Measurements from ENCODE around the gene C1orf226. TPM values are rescaled to one million over a fixed set of nuclear protein-coding genes. Genes with fewer than 3 reads are reported as not detected.
"Not testable (repeated sequence)": the region's sequence is repeated elsewhere in the genome, so short reads cannot be mapped to it uniquely, and the experiment has no call there.

The C1orf226 gene, protein sequence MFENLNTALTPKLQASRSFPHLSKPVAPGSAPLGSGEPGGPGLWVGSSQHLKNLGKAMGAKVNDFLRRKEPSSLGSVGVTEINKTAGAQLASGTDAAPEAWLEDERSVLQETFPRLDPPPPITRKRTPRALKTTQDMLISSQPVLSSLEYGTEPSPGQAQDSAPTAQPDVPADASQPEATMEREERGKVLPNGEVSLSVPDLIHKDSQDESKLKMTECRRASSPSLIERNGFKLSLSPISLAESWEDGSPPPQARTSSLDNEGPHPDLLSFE
- total RNA-seq: 50.4 TPM

DNA sequence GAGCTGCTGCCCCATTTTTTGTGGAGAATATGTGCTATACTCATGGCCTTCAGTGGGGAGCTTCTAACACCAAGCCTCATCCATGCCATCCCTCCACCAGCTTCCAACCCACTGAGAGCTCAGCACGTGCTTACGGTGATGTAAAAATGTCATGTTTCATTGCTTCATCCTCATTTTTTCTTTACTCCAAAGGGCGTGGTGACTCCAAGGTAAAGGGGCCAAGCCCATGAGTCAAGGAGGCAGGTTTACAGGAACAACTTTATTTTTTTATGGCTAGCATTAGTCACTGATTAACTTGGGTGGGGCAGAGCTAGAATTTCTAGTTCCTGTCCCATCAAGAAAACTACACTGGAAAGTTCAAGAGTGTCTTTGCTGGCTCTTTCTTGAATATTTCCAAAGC, at the start of gene C1orf226:
C1orf226 (plus strand) TSS at position 346 of the 400 bp plus-strand sequence. CDS start 174 bp downstream, outside the sequence.
- peak; percentile 7 for ATAC-seq
- DNase-seq (ENCODE audit: low spot score): peak; percentile 39

DNA sequence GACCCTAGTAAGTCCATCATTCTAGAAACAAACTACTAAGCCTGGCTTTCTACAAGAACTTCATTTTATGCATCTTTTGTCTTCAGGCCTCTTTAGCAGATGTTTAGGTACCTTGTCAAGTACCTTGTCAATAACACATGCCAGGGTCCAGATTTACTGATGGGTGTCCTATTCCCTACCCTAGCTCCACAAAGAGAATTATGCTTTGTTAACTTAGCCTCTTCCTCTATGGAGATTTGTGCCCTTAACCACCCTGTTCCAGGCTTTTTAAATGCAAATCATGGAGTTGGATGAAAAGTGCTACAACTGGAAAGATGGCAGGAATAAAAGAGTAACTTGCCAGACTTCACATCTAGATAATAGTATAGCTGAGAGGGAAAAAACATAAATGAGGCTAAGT, 47.5 kb upstream of the C1orf226 start:
- DNase-seq (ENCODE audit: low spot score): no peak
- ATAC-seq: no peak

DNA sequence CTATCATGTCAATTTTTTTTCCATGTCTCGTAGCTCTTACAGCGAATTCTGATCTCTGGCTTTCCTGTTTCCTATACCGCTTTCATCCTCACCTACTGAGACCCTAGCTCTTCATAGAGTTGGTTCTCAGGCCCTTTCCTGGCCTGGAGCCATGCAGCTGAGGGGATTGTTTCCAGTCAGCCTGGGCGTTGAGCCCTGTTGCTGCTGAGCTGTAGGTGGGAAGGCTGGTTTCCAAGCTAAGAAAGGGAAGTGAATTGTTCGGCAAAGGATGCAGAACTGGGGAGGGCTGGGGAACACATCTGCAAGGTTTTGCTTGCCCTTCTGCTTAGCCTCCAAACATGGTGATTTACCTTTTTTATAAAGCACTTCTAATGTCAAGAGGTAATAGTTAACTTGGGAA, 46.4 kb upstream of the C1orf226 start:
- ATAC-seq: no peak

DNA sequence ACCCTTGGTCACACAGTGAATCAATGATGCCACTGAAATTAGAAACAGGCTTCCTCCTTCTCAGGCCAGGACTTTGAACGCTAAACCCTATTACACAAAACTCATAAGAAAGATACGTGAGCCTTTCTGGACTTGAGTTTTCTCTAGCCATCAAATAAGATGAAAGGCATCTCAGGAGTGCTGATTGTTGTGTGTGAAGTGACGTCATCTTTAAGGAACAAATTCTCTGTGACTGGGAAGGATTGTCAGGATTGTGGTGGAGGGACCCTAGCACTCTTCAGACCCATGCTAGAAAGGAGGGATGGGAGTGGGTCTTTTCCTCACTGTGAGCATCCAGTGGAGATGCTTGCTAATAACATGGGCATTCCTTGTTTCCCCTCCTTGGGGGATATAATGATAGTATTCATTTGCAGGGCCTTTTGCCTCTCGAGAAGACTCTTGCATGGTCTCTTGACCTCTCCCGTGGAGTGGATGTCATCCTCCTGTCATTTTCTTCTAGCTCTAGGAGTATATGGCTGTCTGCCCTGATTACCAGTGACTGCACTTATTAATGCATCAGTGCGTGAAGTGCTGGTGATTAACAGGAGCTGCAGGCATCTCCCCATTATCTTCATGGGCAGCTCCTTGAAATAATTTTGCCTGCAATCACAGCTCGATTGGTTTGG, 44.8 kb upstream of the C1orf226 start:
- DNase-seq (ENCODE audit: low spot score) (no peak), ATAC-seq (no peak)

More for the DNA sequence above, 46.4 kb upstream of the C1orf226 start:
- DNase-seq (ENCODE audit: low spot score): no peak

DNA sequence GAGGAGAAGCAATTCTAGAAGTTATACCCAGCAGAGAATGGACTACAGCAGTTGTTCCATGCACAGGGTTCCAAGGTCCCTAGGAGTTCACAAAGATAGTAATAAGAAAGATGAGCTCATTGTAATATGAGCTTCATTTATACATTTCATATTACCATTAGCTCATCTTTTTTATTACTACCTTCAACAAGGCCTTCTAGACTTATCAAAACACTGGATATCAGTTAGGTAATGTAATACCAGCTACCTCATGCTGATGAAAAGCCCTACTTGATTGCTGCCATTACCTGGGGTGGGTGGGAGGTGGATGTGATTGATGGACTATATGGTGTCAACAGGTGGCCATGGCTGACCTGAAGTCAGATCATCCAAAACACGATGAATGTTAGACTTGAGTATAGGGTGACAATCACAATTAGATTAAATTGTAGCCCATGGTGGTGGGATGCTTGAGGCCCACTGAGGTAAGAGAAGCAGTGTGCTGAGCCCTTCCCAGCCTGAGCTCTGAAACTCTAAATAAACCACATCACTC, 39.0 kb upstream of the C1orf226 start:
- DNase-seq (ENCODE audit: low spot score) (no peak), ATAC-seq (no peak)

DNA sequence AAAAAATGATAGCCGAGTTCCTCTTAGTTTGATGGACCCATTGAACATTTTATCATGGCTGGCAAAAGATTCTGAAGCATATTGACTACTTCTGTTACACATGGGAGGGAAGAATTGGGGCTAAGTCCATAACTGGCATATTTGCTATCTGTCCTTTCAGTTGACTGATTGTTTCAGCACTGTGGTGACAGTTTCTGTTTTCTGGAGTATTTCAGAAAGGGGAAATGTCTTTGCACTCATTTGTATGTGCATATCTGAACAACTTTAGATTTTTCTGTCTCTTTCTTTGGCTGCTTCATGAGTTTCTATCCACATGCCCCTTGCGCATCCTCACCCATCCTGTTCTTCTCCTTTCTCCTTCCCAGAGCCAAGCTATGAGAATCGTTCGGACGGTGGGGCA, 38.1 kb upstream of the C1orf226 start:
- DNase-seq (ENCODE audit: low spot score) (no peak), ATAC-seq (no peak)

DNA sequence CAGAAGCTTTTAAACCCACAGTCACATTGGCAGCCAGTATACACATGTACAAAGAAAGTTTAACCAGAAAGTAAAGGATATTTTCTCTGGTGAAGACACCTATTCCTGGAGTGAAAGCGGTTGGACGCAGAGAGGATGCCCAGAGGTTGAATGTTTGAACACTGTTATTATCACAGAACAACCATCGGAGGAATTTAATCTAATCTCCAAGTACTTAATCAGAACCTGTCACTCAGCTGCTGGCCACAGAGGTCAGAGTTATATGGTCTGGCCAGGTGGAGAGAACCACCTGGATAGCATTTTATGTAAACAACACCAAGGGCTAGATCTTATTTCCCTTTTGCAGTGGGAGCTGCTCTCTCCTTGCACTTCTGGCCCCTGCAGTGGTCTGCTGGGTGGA, 34.2 kb upstream of the C1orf226 start:
- DNase-seq (ENCODE audit: low spot score) (no peak), ATAC-seq (no peak)

DNA sequence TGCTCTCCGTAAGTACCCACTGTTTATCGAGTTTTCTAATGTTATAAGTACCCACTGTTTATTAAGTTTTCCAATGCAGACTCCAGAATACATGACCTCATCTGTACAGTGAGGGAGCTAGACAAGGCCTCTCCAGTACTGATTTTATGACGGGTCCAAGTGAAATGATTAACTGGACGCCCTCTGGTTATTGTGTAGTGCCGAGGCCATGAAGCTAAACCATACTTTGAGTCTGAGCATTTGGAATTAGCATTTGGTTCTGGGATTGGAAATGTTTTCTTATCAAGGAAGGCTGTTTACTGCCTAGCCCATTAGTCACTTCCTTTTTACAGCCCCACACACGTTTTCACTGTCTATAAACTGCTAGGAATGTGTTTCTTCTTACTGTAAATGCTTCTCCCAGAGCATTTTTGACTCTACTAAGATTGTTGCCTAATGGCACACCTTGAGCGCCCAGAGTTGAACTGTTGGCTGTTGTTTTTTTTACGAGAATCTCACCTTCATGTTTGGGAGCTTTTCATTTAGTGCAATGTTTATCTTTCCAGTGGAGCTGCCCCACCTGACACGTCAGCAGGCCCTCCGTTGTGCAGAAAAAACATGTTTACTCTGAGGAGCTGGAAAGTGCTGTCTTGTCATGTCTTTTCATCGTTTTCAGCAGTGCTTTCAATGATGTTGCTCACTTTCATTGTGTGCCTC, 31.7 kb upstream of the C1orf226 start:
- no peak for ATAC-seq
- no peak for DNase-seq (ENCODE audit: low spot score)

DNA sequence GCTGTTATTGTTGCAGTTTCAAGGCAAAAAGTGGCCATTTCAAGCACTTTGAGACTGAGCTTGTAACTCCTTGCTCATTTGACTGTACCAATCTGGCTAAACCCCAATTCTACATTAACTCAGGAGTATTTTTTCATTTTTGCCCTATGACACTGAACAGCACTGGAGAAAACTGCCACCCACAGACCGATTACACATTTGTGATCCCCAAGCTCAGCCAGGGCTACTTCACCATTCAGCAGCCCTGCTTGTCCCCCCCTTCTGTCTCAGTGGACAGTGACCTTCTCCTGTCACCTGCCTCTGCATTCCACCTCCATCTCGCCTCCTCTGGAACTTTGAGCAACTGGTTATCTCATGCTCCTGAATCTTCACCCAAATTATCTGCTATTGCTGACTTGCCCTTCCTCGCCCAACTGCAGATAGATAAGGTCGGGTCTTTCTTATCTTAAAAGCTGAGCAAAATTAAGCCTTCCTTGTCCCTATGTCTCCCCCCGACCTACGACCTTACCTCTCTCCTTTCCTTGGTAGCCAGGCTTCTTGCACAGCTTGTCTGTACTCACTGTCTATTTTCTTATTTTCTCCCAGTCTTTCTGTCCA, 30.2 kb upstream of the C1orf226 start:
- no peak for DNase-seq (ENCODE audit: low spot score)
- no peak for ATAC-seq

DNA sequence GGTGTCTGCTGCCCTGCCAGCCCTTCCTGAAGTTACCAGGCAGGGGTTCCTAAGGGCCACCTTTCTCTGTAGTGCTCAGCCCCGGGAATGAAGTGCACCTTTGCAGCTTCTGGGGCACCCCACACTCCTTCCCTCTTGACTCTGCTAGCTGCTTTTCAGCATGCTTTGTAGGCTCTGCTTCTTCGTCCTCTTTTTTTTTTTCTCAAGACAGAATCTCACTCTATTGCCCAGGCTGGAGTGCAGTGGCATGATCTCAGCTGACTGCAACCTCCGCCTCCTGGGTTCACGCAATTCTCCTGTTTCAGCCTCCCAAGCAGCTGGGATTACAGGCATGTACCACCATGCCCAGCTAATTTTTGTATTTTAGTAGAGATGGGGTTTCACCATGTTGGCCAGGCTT, 29.7 kb upstream of the C1orf226 start:
- ATAC-seq: not testable (repeated sequence)

DNA sequence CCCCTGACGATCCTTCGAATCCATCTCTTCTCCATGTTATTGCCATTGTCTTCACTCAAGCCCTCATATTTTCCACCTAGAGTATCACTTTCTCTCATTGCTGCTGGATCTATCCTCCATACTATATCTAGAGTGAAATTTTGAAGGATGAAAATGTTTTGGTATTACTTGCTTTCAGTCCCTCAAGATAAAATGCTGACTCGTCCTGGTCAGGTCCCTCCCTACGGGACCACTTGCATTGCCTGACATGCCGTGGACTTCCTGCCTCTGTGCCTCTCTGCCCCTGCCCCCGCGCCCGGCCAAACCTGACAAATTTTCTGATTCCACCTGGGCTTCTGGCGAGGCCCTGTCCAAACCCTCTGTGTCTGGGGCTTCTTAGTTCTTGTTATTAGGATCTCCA, 28.4 kb upstream of the C1orf226 start:
- no peak for ATAC-seq
- no peak for DNase-seq (ENCODE audit: low spot score)

More for the DNA sequence above, 29.7 kb upstream of the C1orf226 start:
- not testable (repeated sequence) for DNase-seq (ENCODE audit: low spot score)

DNA sequence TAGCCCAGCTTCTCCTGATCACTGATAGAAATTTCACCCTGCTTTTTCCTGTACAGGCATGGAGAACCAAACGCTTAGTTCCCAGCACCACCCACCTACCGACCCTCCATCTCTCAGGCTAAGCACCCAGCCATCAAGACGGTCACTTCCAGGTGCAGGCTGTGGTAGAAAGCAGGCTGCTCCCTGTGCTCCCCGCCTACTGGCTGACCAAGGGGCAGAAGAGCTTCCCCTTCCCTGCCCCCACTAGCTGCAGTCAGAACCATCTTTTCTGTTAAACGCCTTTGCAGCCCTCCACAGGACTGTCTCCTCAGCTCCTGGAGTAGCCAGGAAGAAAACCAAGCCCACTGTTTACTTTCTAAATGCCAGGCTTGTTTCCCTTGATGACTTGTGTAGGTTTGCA, 27.8 kb upstream of the C1orf226 start:
- no peak for DNase-seq (ENCODE audit: low spot score)
- ATAC-seq: no peak

DNA sequence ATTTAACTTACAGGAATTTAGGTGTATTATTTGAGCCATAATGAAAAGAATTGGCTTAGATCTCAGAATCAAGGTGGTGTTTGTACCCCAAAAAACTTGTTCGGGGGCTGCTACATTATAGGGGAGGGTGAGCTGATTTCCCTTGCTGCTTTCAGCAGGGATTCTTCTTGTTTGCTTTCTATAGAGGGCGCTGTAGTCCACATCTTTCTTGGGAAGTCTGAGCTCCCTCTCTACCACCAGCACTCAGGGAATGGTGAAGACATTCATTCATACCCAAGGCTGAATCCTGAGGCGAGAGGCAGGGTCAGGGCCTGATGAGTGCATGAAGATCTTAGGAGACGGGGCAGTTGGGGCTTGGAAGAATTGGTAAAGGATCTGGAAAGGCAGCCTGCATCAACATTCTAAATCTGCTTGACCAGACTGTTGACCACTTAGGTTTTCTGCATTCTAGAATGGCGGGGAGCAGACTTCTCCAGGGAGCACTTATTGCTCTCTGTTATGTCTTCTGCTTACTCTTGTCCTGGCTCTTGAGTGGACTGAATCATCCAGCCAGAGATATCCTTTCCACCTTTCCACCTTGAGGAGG, 23.8 kb upstream of the C1orf226 start:
- ATAC-seq (peak; percentile 55), DNase-seq (ENCODE audit: low spot score) (no peak)

DNA sequence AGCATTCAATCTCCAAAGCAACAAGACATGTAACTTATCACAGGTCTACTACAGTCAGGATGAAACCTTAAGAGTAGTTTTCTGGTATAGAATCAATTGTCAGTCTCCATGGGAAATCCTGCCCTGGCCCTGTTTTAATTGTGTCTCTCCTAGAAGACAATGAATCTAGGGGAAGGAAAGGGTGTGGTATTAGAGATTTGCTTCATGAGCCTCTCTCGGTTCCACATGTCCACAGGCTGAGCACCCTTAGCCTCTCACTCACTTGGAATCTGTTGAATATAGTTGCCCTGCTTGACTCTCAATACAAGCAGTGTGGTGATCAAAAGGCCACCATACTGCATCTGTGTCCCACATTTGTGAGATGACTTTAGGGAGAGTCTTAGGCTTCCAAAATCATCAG, 22.6 kb upstream of the C1orf226 start:
- DNase-seq (ENCODE audit: low spot score): no peak
- ATAC-seq: no peak

DNA sequence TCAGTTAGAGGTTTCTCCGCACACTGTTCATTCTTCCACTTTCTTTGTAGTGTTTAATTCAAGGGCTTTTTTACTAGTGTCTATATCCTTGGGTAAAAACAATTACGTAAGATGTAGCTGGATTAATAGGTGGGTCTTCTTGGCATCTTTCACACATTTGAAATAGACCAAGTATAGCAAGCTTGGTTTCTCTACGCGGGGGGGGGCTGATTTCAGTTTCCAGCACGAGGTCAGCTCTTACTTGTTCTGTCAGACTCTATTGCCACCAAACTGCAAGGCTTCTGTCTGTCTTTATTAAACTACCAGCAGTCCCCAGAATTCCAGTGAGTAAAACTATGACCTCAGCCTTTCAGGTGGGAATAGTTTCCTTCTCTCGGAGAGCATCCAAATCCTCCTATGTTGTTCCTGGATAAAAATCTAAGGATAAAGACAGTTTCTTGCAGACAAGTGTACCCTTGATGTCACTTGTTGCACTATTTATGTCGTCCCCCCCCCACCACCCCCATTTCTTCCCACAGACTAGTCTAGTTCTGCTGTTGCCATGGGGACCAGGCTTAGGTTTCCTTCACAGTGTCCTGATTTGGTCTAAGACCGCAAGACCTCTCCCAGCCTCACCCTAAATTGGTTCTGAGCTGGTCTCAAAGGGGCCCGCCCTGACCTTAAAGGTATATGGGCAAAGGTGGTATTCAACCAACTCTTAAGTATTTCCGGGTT, 21.8 kb upstream of the C1orf226 start:
- DNase-seq (ENCODE audit: low spot score) (no peak), ATAC-seq (no peak)

DNA sequence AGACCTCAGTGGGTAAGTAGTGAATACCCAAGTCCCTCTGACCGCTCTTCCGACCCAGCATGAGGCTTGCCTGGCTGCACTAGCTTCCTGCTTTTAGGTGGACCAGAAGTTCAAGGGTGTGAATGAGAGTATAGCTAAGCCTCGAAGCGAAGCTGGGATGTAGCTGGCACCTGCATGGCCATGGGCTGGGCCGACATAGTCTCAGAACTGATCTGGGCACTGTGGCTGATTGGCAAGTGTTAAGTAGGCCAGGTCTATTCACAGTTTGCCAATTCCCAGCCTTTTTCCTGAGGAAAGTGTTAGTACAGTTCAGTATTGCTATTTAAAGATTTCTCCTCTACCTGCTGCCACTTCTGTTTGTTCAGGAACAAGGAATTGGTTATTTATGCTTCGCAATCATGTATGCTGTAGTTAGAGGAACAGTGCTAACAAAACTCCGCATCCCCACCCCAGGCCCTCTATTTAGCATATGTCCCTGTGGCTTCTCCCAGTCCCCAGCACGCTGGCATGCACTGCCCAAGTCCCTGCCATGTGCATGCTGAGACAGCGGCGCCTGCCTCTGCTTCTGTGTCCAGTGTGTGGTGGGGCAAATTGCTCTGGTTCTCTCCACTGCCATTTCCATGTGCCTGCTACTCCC, 21.2 kb upstream of the C1orf226 start:
- DNase-seq (ENCODE audit: low spot score) (no peak), ATAC-seq (peak; percentile 58)

DNA sequence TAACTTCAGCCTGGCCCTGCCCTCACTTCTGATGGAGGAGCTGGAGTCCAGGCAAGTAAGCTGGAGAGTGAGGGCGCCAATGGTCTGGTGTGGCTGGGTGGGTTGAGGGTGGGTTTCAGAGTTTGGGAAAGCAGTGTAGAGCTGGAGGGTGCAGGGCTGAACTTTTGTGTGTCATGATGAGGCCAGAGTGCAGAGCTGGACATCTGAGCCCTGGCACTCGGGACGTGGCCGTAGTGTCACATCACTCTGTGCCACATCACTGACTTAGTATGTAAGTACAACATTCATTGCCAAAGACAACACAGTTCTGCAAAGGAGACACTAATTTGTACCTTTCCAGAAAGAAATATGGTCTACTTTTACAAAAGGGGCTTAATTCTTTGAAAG, 20.7 kb upstream of the C1orf226 start:
- DNase-seq (ENCODE audit: low spot score) (peak; percentile 88), ATAC-seq (peak; percentile 74)

DNA sequence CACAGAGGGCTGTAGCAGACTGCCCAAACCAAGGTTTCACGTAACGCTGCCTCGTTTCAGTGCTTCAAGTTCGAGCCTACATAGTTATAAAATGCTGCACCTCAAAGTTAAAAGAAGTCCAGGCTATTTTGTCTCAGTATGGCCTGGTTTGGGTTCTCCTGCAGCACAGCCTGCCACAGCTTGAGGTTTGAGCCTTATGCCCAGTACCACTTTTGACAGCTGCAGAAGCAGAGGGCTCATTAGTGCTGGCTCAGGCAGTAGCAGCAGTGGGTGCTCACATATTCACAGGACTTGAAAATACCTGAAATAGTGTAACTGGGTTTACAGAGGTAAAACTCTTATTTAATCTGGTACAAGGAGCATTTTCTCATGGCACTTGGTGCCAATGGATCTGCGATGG, 20.2 kb upstream of the C1orf226 start:
- DNase-seq (ENCODE audit: low spot score) (no peak), ATAC-seq (no peak)

DNA sequence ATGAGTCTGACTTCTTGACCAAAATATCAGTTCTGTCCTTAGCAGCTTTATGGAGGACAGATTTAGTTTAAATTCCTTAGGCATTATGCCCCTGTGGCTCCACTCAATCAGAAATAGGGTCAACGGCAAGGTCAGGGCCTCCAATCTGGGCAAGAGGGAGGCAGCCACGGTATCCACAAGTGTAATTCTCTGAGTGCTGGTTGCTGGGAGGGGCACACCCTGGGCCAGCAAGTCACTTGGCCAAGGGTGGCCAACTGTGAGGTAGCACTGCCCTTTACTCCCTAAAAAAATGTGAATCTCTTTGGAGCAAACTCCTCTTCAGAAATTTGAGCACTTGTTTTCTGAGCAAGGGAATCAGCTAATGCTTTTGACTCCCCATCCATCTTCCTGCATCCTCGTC, 17.7 kb upstream of the C1orf226 start:
- peak; percentile 60 for DNase-seq (ENCODE audit: low spot score)
- peak; percentile 11 for ATAC-seq

DNA sequence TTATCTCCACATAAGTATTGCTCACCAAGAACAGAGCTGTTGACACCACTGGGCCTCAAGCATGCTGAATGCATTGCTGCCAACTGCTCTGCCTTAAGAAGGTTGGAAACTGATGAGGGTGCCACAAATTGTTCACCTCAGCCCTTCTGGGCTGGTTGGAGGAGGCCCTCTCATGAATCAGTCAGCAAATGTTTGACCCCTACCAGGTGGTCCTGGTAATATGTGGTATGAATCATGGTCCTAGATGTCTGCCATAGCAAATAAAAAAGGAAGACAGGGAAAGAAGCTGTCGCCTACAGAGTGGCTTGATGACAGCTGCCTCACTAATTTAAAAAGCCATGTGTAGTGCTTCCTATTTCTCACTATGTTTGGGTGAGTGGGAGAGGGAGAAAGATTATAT, 17.0 kb upstream of the C1orf226 start:
- ATAC-seq (no peak), DNase-seq (ENCODE audit: low spot score) (no peak)

Measured in left lobe of liver (tissue), 2 donors.